Hepatocyte (in vitro differentiated cells): Measurements from ENCODE around the gene ARMC3. TPM values are rescaled to one million over a fixed set of nuclear protein-coding genes. Genes with fewer than 3 reads are reported as not detected.
A peak's percentile ranks its signal among the peaks of the same experiment; 100 is the strongest.
"Not testable (repeated sequence)": the region's sequence is repeated elsewhere in the genome, so short reads cannot be mapped to it uniquely, and the experiment has no call there.

ENCODE experiments used
- DNase-seq: peaks from one replicate; pipeline ENCODE4 v3.0.0-alpha.2; 2016; ENCODE audit warnings: low spot score
- H2AFZ ChIP-seq: fragments of 200-600 bp; sonication (generic); 2 replicates; pipeline ENCODE4 v1.6.0; 2016; ENCODE audit warnings: antibody characterized with exemption, mild to moderate bottlenecking
- H3K27ac ChIP-seq: fragments of 200-600 bp; sonication (generic); 2 replicates; pipeline ENCODE4 v1.5.1; 2016; ENCODE audit warnings: mild to moderate bottlenecking
- H3K27me3 ChIP-seq: fragments of 200-600 bp; sonication (generic); 2 replicates; pipeline ENCODE4 v1.6.1; 2016
- H3K36me3 ChIP-seq: fragments of 200-600 bp; sonication (generic); replicated peaks from 2 replicates; pipeline ENCODE4 v1.5.1; 2016; ENCODE audit warnings: low read depth; ENCODE audit not compliant: insufficient read depth
- H3K4me1 ChIP-seq: fragments of 200-600 bp; sonication (generic); 2 replicates; pipeline ENCODE4 v1.5.1; 2016; ENCODE audit warnings: mild to moderate bottlenecking, moderate library complexity; ENCODE audit not compliant: insufficient read depth
- H3K4me2 ChIP-seq: fragments of 200-600 bp; sonication (generic); 2 replicates; pipeline ENCODE4 v1.6.0; 2016
- H3K4me3 ChIP-seq: fragments of 200-600 bp; sonication (generic); 2 replicates; pipeline ENCODE4 v1.5.1; 2016; ENCODE audit warnings: mild to moderate bottlenecking
- H3K79me2 ChIP-seq: fragments of 200-600 bp; sonication (generic); 2 replicates; pipeline ENCODE4 v1.6.0; 2017; ENCODE audit warnings: mild to moderate bottlenecking
- H3K9me2 ChIP-seq: fragments of 200-600 bp; sonication (generic); replicated peaks from 2 replicates; pipeline ENCODE4 v1.6.0; 2017; ENCODE audit warnings: mild to moderate bottlenecking; ENCODE audit not compliant: insufficient read depth
- H3K9me3 ChIP-seq: fragments of 200-600 bp; sonication (generic); 2 replicates; pipeline ENCODE4 v1.5.1; 2016; ENCODE audit warnings: low read depth, mild to moderate bottlenecking
- H4K20me1 ChIP-seq: fragments of 200-600 bp; sonication (generic); 2 replicates; pipeline ENCODE4 v1.6.0; 2016; ENCODE audit warnings: mild to moderate bottlenecking; ENCODE audit not compliant: insufficient read depth, poor library complexity, severe bottlenecking
- EZH2 ChIP-seq: fragments of 200-600 bp; sonication (generic); IDR thresholded peaks from 2 replicates; pipeline ENCODE4 v1.6.1; 2016; ENCODE audit warnings: antibody characterized with exemption, mild to moderate bottlenecking, borderline replicate concordance
- EZH2phosphoT487 ChIP-seq: fragments of 200-600 bp; sonication (generic); IDR thresholded peaks from one replicate; pipeline ENCODE4 v1.6.1; 2018; ENCODE audit warnings: antibody characterized with exemption, mild to moderate bottlenecking, low read depth, moderate library complexity; ENCODE audit not compliant: unreplicated experiment, severe bottlenecking
- WGBS: methylation state at CpG from one replicate; pipeline ENCODE4 v1.1.6; 2016; ENCODE audit warnings: low lambda C conversion rate; ENCODE audit errors: missing lambda C conversion rate; 5-methylcytosine and 5-hydroxymethylcytosine counted together
- polyA plus RNA-seq: library from polyadenylated mRNA; unstranded; fragments of >200 nt; fragmentation: Nextera tagmentation; extraction: Ambion mirVana; gene quantifications from 2 replicates; pipeline ENCODE4 v1.2.1, GENCODE V29; 2016
- total RNA-seq: library from RNA; depleted of rRNA; stranded (reverse); fragments of >200 nt; gene quantifications from 2 replicates; pipeline ENCODE4 v1.2.3, GENCODE V29; 2014
- TF ChIP-seq, protein P1 (sequence below): fragments of 200-600 bp; sonication (generic); IDR thresholded peaks from 2 replicates; pipeline ENCODE4 v1.5.1; 2016; ENCODE audit warnings: antibody characterized with exemption, mild to moderate bottlenecking; ENCODE audit not compliant: poor library complexity

The ARMC3 gene
- total and polyA plus RNA-seq, 2 experiments from 2014 or later = not detected

DNA sequence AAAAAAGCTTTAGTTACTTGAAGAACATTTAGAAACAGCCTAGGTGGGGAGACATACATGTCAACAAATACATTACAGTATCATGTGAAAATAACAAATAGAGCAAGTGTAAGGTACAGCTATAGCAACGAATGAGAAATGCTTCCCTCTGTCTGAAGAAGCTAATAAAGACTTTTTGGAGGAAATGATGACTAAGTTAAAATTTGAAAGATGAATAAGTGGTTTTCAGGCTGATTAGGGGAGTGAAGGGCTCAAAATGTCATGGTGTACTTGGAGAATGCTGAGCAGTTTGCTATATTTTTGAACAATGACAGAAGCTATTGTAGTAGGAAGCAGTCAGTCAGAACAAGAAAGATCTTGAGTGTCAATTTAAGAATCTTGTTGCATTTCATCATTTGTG lies 2.8 kb upstream of the ARMC3 start:
- Histone ChIP-seq H3K9me3 (no peaks in the 10 kb centered on the region), H3K4me1 (no peaks in the 10 kb centered on the region), H3K9me2 (no peaks in the 10 kb centered on the region), H4K20me1 (no peaks in the 10 kb centered on the region), H3K27ac (no peak overlapping the region), H2AFZ (no peak overlapping the region), H3K4me3 (no peak overlapping the region), H3K4me2 (no peak overlapping the region), H3K79me2 (no peaks in the 10 kb centered on the region), H3K27me3 (peaks cover 4% of the 10 kb centered on the region), H3K36me3 (no peaks in the 10 kb centered on the region)
- DNase-seq = no peak
- no peak for TF ChIP-seq EZH2
- TF ChIP-seq, protein P1, sequence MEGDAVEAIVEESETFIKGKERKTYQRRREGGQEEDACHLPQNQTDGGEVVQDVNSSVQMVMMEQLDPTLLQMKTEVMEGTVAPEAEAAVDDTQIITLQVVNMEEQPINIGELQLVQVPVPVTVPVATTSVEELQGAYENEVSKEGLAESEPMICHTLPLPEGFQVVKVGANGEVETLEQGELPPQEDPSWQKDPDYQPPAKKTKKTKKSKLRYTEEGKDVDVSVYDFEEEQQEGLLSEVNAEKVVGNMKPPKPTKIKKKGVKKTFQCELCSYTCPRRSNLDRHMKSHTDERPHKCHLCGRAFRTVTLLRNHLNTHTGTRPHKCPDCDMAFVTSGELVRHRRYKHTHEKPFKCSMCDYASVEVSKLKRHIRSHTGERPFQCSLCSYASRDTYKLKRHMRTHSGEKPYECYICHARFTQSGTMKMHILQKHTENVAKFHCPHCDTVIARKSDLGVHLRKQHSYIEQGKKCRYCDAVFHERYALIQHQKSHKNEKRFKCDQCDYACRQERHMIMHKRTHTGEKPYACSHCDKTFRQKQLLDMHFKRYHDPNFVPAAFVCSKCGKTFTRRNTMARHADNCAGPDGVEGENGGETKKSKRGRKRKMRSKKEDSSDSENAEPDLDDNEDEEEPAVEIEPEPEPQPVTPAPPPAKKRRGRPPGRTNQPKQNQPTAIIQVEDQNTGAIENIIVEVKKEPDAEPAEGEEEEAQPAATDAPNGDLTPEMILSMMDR = no peak
- TF ChIP-seq EZH2phosphoT487 = no peak
- WGBS = 86% methylated on average over 1 of the region's 1 CpG

DNA sequence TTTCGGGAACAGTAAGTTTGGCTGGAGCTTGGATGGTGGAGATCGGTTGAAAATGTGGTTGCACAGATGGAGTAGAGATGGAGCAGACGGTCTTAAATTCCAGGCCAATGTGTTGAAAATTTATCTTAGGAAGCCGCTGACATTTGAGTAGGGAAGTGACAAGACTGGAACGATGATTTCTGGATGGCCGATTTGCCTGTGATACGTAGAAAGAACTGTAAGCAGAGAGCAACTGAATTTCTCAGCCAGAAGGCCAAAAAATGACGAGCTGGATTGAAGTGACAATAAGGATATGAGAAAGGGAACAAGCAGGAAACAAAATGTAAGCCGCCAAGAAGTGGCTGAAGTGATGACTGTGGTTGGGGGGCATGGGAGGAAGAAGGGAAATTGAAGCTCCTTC lies 687 bp upstream of the ARMC3 start:
- Histone ChIP-seq H3K4me1 (no peaks in the 10 kb centered on the region), H3K4me2 (peak overlapping the region; percentile 83), H3K9me2 (no peaks in the 10 kb centered on the region), H3K9me3 (no peaks in the 10 kb centered on the region), H4K20me1 (no peaks in the 10 kb centered on the region), H3K36me3 (no peaks in the 10 kb centered on the region), H3K79me2 (no peaks in the 10 kb centered on the region), H3K4me3 (no peak overlapping the region), H3K27me3 (peaks cover 4% of the 10 kb centered on the region), H3K27ac (no peak overlapping the region), H2AFZ (peak overlapping the region; percentile 88)
- DNase-seq = no peak
- TF ChIP-seq, protein P1 = no peak
- TF ChIP-seq EZH2phosphoT487 (no peak), EZH2 (no peak)
- WGBS = 86% methylated on average over 9 of the region's 9 CpGs

DNA sequence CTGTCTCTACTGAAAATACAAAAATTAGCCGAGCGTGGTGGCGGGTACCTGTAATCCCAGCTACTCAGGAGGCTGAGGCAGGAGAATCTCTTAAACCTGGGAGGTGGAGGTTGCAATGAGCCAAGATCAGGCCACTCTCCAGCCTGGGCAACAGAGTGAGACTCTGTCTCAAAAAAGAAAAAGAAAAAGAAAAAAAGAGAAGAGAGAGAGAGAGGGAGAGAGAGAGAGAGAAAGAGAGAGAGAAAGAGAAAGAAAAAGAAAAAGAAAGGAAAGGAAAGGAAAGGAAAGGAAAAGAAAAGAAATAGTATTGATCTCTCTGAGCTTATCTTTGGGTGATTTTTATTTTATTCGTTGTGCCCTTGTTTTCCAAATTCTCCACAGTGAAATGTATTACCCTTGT lies 1.2 kb downstream of the ARMC3 start:
- H3K79me2 ChIP-seq, H3K4me2 ChIP-seq, H3K27me3 ChIP-seq, H2AFZ ChIP-seq, H3K36me3 ChIP-seq, H3K4me1 ChIP-seq, H3K27ac ChIP-seq, H3K9me3 ChIP-seq, H3K9me2 ChIP-seq, H3K4me3 ChIP-seq, H4K20me1 ChIP-seq, DNase-seq: not testable (repeated sequence)
- 85% methylated on average over 4 of the region's 4 CpGs for WGBS

DNA sequence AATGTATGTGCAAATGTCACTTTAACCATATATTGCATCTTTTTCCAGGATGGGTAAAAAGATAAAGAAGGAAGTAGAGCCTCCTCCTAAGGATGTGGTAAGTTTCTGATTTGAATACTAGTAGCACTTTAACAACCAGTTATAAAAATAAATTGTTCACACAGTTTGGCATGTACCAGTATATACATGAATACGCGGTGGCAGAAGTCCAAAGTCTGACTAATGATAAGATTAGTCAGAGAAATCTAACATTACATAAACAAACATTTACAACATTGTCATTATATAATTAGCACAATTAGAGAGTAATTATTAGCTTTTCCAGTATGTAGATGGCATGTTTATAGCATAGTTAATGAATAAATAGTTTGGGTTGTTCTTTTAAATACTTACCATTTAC lies 4.1 kb downstream of the ARMC3 start:
- Histone ChIP-seq H3K27ac (no peak overlapping the region), H3K79me2 (no peaks in the 10 kb centered on the region), H3K4me1 (no peaks in the 10 kb centered on the region), H3K4me3 (no peak overlapping the region), H3K36me3 (no peaks in the 10 kb centered on the region), H4K20me1 (no peaks in the 10 kb centered on the region), H3K4me2 (no peak overlapping the region), H3K27me3 (no peaks in the 10 kb centered on the region), H3K9me2 (no peaks in the 10 kb centered on the region), H2AFZ (no peak overlapping the region), H3K9me3 (no peaks in the 10 kb centered on the region)
- DNase-seq = peak; percentile 25
- 59% methylated on average over 2 of the region's 2 CpGs for WGBS
- TF ChIP-seq EZH2phosphoT487 (no peak), EZH2 (no peak)
- TF ChIP-seq, protein P1 = no peak
